ENCODE data around the gene SATB1.
A peak's percentile ranks its signal among the peaks of the same experiment; 100 is the strongest.
"Not testable (repeated sequence)": the region's sequence is repeated elsewhere in the genome, so short reads cannot be mapped to it uniquely, and the experiment has no call there.

SATB1 gene

DNA sequence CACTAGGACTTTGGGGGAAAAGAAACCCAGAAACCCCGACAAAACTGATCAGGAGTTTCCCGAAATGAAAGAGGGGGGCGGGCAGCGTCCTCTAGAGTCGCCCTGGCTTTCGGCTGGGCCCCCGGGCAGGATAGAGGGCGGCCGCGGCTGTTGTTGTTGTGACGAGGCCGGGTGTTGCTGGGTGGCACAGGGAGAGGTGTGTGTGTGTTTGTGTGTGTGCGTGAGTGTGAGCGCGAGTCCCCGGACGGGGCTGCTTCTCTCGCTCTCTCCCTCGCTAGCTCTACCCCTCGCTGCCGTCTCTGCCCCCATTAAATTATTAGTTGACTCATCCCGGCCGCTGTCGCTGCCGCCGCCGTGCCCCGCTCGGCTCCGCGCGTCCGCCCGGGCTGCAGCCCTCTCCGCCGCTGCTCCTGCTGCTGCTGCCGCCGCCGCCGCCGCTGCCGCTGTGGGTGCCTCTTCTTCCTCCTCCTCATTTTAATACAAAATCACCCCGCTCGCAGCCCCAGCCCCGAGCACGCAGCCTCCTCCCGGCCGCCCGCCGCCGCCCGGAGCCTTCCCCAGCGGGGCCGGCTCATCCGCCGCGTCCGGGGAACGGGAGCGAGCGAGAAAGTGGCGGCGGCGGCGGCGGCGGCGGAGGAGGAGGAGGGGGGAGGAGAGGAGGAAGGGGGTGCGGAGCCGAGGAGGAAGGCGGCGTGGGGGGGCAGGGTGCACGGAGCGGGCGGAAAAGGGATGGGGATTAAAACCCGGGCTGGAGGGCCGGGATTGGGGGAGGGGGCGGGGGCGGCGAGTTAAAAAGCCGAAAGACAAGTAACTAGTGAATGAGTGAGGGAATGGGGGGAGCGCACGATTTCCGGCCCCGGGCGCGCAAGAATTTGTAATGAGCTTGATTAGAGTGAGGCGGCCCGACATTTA lies at the start of gene SATB1:
Gene SATB1 (minus strand): TSS at position 611 of the 912 bp plus-strand sequence. CDS start 4,372 bp downstream, outside the sequence.
- DNase-seq: peak; percentile 84

GRCh38 chr3:18474202-18474601 lies 49.1 kb upstream of the SATB1 start:
- DNase-seq: no peak

DNA sequence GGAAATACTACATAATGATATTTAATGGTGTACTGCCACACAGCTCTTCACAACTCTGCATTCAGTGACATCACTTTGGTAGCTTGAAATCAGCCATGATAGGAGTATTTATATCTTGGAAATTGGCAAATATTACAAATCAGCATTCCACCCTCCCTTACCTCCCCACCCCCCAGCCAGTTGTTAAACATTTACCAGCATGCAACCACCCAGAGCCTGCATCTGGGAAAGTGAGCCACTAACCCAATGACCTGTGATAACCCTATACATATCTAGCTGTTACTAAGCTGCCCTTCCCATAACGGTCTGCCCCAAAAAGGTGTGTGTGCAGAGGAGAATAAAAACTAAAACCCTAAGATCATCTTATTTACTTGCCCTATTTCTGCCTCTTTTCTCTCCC lies 44.6 kb upstream of the SATB1 start:
- no peak for DNase-seq

- DNase-seq: no peak
These were observed 41.0 kb upstream of the SATB1 start for GRCh38 chr3:18466136-18466535.

DNA sequence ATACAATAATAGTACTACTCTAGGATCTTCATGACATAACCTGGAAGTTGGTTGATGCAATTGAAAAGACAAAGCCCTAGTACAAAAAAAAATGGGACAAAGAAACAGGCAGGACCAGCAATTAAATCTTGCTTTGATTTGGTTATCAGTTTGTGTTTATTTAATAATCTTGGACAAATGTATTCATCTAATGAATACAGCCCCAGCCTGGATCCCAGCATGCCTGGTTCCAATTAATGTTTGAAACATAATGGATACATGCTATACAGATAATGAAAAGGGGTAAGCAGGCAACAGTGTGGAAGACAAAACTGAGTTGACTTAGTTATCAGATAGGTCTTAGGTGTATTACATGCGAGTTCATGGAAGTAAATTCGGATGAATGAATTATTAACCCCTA lies 29.6 kb upstream of the SATB1 start:
- no peak for DNase-seq

DNA sequence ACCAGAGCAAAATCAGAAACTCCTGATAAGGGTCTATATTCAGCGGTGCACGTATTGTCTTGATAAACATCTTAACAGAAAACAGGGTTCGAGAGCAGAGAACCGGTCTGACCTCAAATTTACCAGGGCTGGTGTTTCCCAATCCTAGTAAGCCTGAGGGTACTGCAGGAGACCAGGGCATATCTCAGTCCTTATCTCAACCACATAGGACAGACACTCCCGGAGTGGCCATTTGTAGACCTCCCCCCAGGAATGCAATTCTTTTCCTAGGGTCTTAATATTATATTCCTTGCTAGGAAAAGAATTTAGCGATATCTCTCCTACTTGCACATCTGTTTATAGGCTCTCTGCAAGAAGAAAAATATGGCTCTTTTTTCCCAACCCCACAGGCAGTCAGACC lies 24.5 kb upstream of the SATB1 start:
- not testable (repeated sequence) for DNase-seq

DNA sequence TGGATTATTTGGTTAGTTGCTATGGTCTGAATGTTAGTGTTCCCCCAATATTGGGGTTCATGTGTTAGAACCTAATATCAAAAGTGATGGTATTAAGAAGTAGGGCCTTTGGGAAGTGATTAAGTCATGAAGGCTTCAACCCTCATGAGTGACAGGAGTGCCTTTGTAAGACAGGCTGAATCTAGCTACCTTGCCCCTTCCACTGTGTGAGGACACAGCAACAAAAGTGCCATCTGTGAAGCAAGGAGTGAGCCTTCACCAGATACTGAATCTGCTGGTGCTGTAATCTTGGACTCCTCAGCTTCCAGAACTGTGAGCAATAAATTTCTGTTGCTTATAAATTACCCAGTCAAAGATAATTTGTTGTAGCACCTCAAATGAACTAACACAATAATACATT lies 22.6 kb upstream of the SATB1 start:
- peak; percentile 26 for DNase-seq

DNA sequence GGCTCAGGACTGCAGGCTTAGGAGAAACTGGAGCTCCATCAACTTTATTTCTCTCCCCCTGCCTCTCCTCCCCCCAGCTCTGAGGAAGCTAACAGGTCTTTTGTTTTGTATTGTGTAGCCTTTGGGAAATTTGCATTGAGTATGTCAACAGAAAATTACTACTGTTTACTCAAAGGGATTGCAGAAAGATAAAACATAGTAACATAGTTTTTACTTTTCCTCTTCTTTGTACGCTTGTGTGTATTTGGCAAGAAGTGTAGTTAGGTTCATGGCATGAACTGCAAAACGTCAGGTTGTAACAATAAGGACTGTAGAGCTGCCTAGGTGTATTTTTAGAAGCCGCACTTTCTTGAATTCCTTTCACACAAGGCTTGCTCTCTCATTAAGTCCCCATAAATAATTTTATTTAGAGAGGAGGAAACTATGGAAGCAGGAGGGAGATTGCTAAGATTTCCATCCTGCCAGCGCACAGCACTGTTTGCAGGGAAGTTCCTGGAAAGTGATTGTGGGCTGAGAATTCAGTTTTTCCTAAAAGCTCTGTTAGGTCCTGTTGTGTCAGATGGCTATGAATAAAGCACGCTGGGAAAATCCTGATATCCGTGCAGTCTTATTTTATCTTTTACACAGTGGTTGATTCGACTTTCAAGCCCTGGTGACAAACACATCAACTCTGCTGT lies 21.1 kb upstream of the SATB1 start:
- DNase-seq: peak; percentile 35

- DNase-seq: peak; percentile 76
These were observed 20.4 kb upstream of the SATB1 start for GRCh38 chr3:18445401-18446148.

DNA sequence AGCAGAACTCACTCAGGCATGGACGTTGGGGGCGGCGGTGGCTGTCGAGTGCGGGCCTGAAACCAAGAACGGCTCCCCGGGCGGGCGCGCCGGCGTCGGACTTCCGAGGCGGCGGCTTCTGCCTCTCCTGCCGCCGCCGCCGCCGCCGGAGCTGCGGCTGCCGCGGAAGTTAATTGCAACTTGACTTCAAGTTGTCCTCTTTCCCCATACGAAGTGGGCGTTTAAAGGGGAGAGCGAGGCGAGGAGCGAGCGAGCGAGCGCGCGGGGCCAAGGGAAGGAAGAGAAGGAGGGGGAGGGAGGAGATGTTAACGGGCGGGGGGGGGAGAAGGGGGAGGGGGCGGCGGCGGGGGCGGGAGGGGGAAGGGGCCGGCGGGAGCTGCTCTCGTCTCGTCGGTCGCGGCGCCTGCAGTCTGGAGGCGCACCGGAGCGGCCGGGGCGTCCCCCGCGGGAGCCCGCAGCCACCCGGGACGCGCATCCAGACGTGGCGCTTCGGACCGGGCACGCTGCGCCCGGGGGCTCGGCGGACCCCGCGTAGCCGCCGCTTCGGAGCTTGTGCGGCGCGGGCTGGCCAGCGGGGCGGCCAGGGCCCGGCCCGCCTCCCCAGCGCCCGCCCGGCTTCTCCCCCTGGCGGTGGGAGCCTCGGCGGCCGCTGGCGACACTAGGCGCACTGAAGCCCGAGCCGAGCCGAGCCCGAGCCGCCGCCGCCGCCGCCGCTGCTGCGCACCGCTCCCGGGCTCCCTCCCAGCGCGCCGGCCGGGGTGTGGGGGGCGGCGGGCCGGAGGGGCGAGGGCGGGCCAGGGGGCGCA lies 19.7 kb upstream of the SATB1 start:
- DNase-seq: peak; percentile 81

DNA sequence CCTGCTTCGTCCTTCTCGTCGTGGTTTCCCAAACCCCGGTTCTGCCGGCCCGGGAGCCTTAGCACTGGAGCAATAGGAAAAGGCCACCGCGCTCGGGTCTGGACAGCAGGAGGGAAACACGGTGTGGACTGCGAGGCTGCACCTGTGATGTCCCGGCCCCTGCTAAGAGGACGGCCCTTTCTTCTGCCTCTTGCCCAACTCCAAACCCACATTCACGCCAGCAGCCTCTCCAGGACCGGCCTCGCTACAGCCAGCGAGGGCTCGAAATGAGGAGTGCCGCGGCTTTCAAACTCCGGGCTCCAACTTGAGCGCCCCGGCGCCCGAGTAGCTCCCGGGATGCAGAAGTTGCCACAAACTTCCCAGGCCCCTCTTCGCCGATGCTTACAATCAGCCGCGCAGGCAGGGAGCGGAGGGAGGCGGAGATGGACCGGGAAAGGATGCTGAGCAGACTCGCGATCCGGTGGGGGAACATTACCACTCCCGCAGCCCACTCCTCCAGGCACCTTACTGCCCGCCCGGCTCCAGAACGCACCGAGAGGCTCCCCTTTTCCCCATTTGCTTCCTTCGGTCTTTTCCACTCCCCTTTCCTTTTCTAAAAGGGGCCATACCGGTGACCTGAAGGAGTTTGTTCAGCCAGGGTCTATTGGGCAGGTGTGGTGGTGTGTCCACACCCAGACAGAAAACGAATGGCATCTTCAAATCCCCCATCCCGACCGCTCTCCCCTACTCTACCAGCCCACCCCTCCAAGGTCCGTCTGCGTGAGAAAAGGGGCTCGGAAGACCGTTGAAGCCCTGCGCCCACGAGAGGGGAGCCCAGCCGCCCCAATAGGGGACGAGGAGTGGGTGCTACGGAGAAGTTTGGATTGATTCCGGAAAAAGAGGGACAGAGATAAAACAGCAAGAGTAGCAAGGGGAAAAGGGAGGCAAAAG lies 18.8 kb upstream of the SATB1 start:
- DNase-seq: peak; percentile 46

GRCh38 chr3:18442756-18443664 lies 17.9 kb upstream of the SATB1 start:
- DNase-seq: peak; percentile 25

DNA sequence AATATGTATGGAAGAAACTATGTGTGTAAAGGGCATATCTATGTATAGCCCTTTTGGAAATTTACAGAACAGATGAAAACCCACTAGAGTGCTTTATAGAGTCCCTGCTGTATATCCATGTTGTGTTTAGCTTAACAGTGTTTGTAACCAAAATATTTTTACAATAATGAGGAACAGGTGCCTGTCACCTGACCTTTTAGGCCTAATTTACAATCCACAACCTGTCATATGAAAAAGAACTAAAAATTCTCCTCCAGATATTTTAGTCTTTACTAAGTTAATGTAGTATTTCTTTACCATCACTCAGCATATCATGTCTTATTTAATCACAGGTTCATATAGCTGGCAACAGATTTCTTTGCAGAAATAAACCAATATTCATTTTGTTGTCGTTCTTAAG lies 16.4 kb upstream of the SATB1 start:
- no peak for DNase-seq

DNA sequence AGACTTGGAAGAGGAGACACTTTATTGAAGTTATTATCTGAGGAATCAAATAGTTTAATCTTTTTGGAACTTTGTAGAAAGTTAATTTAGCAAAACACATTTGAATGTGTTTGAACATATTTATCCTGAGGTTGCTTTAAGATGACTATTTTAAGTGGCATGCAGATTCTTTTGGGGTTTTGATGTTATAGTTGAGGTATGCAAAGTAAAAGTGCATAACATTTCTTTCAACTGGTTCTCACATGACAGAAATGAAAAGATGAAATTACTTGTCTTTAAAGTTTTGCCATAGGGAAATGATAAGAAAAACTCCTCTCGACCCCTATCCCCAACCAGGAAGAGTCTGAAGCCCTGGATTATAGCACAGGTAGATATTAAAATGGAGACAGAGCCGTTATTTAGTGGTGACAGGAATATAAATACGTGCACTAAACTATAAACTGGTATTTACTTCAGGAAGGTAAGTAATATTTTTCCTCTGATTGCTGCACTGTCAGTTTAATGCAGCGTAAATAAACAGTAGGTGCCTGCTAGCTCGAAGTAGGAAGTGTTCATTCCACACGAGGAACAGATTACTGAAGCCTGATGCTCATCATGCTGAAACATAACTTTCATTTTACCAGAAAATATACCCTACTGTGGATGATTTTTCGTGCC lies 15.1 kb upstream of the SATB1 start:
- no peak for DNase-seq

GRCh38 chr3:18439281-18439680 lies 14.1 kb upstream of the SATB1 start:
- DNase-seq: no peak

DNA sequence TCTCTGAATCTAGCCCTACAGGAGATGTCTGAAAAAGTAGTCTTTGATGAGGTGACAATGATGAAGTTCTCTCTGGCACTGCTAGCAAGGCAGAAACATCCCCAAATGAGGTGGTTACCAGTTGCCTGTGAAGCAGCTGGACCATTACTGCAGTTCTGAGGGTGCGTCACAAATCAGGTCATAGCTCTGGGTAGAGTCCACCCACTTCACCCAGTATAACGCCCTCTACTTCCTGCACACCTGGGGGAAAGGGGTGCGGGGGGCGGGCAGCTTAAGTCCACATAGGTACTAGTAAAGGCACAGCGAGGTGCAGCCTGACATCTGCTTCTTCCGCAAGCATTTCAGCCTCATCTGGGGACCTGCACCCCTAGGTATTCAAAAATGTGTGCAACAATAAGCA lies 13.4 kb upstream of the SATB1 start:
- DNase-seq: no peak

DNA sequence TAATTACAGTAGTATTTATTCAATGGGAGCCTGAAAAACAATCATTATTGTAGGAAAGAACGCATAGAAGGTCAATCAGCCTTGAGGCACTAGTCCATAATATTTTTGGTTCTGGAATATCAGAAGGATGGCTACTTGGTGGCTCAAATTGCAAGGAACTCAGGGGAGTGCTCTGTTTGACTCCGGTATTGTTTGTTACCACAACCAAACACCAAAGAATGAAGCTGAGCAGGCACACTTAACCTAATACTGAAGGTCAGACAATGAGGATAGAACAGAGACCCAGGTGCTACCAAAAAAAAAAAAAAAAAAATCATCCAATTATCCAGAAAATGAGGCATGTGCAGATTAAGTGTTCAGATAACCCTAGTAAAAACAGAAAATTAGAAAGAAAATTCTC lies 11.1 kb upstream of the SATB1 start:
- DNase-seq: no peak

DNA sequence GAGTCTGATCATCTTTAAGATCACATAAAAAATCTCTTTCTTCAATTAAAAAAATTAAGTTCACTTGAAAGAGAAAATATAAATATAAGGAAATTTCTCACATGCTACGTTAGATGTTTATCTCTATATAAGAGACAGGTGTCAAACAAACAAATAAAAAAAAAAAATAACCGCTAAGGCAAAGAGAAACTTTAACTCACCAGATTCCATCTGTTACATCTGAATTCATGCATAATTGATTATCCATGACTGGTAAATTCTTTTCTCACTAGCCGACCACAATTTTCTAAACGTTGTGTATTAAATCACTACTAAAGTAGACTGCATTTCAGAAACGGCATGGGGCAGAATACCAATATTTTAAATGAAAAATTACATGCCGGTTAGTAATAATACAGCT lies 9.6 kb upstream of the SATB1 start:
- no peak for DNase-seq

- DNase-seq: no peak
These were observed 7.6 kb upstream of the SATB1 start for GRCh38 chr3:18432752-18433151.

DNA sequence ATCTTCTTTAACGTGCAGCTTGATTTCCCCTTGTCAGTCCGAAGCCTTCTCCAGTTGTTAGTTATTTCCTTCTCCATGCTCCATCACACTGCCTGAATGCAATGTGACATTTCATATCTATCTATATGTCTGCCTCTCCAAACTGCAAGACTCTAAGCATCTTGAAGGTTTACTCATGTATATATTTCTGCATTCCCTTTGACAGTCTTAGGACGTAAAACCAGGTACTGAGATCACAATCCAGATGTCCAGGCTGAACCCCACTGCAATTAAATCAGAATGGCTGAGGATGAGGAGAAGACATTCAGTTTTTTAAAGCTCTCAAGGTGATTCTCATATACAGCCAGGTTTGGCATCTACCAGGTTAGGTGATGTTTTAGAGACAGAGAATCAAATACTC lies 6.1 kb upstream of the SATB1 start:
- no peak for DNase-seq
